OCI-LY3 (cell line): ENCODE results near the gene CCR3.
"Not testable (repeated sequence)": the region's sequence is repeated elsewhere in the genome, so short reads cannot be mapped to it uniquely, and the experiment has no call there.

ENCODE experiments used
- H2AFZ ChIP-seq: fragments of 200-600, 300-600 bp; shearing (Covaris generic); 2 replicates; pipeline ENCODE4 v1.6.0; 2014; ENCODE audit warnings: antibody characterized with exemption, low read depth, low read length
- H3K27ac ChIP-seq: fragments of 200-600, 300-600 bp; sonication (generic); 2 replicates; pipeline ENCODE4 v1.5.1; 2014; ENCODE audit warnings: mild to moderate bottlenecking, low read length, moderate library complexity, mixed read lengths
- H3K27me3 ChIP-seq: fragments of 200-600, 300-600 bp; sonication (generic); 2 replicates; pipeline ENCODE4 v1.6.1; 2014; ENCODE audit warnings: low read depth, low read length, mixed read lengths
- H3K36me3 ChIP-seq: fragments of 200-600, 300-600 bp; sonication (generic); replicated peaks from 2 replicates; pipeline ENCODE3; 2014; ENCODE audit warnings: low read depth, low read length, mixed read lengths
- H3K4me1 ChIP-seq: fragments of 300-600, 200-600 bp; sonication (generic); 2 replicates; pipeline ENCODE4 v1.6.1; 2014; ENCODE audit warnings: low read length, mixed read lengths
- H3K4me2 ChIP-seq: fragments of 200-600, 300-600 bp; sonication (generic); 2 replicates; pipeline ENCODE4 v1.6.1; 2014; ENCODE audit warnings: low read length, mixed read lengths
- H3K4me3 ChIP-seq: fragments of 300-600, 200-600 bp; sonication (generic); 2 replicates; pipeline ENCODE4 v1.5.1; 2014; ENCODE audit warnings: antibody characterized with exemption, mild to moderate bottlenecking, low read length, moderate library complexity
- H3K79me2 ChIP-seq: fragments of 300-600, 200-600 bp; shearing (Covaris generic); 2 replicates; pipeline ENCODE4 v1.6.1; 2014; ENCODE audit warnings: mild to moderate bottlenecking, low read length, mixed read lengths
- H3K9ac ChIP-seq: fragments of 300-600, 200-600 bp; shearing (Covaris generic); 2 replicates; pipeline ENCODE4 v1.6.0; 2014; ENCODE audit warnings: mild to moderate bottlenecking, low read length, moderate library complexity
- H3K9me3 ChIP-seq: fragments of 200-600, 300-600 bp; shearing (Covaris generic); 2 replicates; pipeline ENCODE4 v1.6.1; 2014; ENCODE audit warnings: low read length, mixed read lengths; ENCODE audit not compliant: insufficient read depth
- H4K20me1 ChIP-seq: fragments of 200-600, 300-600 bp; sonication (generic); 2 replicates; pipeline ENCODE4 v1.6.1; 2016; ENCODE audit warnings: low read length, mixed read lengths; ENCODE audit not compliant: insufficient read depth
- EZH2phosphoT487 ChIP-seq: fragments of 200-600 bp; shearing (Covaris generic); IDR thresholded peaks from 2 replicates; pipeline ENCODE4 v1.6.1; 2018; ENCODE audit warnings: antibody characterized with exemption, mixed run types, low read depth
- TF ChIP-seq, protein P1 (sequence below): fragments of 200-600, 300-600 bp; sonication (generic); IDR thresholded peaks from 2 replicates; pipeline ENCODE4 v1.5.1; 2014; ENCODE audit warnings: antibody characterized with exemption, low read length, low read depth

CCR3 gene

GRCh38 chr3:46203681-46204080, 38.6 kb upstream of the CCR3 start:
- no peak overlapping the region for H3K27ac ChIP-seq
- H3K9ac ChIP-seq, result no peak overlapping the region
- H2AFZ ChIP-seq, result no peak overlapping the region
- no peaks in the 10 kb centered on the region for H4K20me1 ChIP-seq
- TF ChIP-seq, protein P1, sequence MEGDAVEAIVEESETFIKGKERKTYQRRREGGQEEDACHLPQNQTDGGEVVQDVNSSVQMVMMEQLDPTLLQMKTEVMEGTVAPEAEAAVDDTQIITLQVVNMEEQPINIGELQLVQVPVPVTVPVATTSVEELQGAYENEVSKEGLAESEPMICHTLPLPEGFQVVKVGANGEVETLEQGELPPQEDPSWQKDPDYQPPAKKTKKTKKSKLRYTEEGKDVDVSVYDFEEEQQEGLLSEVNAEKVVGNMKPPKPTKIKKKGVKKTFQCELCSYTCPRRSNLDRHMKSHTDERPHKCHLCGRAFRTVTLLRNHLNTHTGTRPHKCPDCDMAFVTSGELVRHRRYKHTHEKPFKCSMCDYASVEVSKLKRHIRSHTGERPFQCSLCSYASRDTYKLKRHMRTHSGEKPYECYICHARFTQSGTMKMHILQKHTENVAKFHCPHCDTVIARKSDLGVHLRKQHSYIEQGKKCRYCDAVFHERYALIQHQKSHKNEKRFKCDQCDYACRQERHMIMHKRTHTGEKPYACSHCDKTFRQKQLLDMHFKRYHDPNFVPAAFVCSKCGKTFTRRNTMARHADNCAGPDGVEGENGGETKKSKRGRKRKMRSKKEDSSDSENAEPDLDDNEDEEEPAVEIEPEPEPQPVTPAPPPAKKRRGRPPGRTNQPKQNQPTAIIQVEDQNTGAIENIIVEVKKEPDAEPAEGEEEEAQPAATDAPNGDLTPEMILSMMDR, result no peak
- TF ChIP-seq EZH2phosphoT487, result no peak
- no peak overlapping the region for H3K4me2 ChIP-seq
- H3K36me3 ChIP-seq, result no peaks in the 10 kb centered on the region
- no peaks in the 10 kb centered on the region for H3K9me3 ChIP-seq
- peaks cover 13% of the 10 kb centered on the region for H3K4me1 ChIP-seq
- H3K27me3 ChIP-seq, result peaks cover 37% of the 10 kb centered on the region
- no peak overlapping the region for H3K4me3 ChIP-seq
- H3K79me2 ChIP-seq, result no peaks in the 10 kb centered on the region

- peaks cover 14% of the 10 kb centered on the region for H3K4me1 ChIP-seq
- H3K9ac ChIP-seq, result no peak overlapping the region
- H3K36me3 ChIP-seq, result no peaks in the 10 kb centered on the region
- H3K27me3 ChIP-seq, result peaks cover 23% of the 10 kb centered on the region
- H4K20me1 ChIP-seq, result no peaks in the 10 kb centered on the region
- TF ChIP-seq EZH2phosphoT487, result no peak
- TF ChIP-seq, protein P1, result no peak
- H2AFZ ChIP-seq, result no peak overlapping the region
- no peaks in the 10 kb centered on the region for H3K9me3 ChIP-seq
- no peak overlapping the region for H3K4me3 ChIP-seq
- H3K27ac ChIP-seq, result no peak overlapping the region
- H3K79me2 ChIP-seq, result no peaks in the 10 kb centered on the region
- H3K4me2 ChIP-seq, result no peak overlapping the region
These were observed 36.8 kb upstream of the CCR3 start for GRCh38 chr3:46205286-46205960.

DNA sequence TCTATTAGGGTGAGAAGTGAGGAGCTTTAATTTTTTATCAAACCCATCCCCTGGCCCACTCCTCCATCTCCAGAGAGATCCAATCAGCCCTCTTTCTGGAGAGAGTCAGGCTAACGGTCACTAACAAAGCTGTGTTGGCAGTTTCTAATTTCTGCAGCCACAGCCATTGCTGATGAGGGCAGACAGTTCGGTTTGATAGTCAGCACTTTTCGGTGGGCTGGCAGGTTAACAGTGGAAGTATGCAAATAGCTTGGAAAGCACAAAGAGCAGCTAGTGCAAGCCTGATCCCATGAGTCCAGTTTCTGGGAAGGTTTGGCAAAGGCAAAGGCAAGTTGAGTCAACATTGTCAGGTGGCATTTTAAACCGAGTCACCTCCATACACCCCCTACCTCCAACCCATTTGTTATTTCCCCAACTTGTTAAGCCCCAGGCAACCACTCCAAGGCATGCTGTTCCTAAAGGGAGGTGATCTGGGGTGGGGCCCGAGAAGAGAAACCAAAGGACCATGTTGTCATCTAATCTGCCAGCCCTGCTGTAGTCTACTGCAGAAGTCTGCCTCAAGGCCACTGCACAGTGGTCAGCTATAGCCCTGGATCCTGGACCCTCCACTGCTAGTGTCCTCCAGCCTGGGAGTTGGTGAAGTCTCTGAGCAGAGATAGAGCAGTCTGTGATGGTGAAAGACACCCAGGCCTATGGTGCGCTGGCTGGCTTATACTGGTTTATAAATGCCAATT, 35.8 kb upstream of the CCR3 start:
- H3K27ac ChIP-seq, result no peak overlapping the region
- H3K9me3 ChIP-seq, result no peaks in the 10 kb centered on the region
- no peaks in the 10 kb centered on the region for H3K79me2 ChIP-seq
- peaks cover 14% of the 10 kb centered on the region for H3K4me1 ChIP-seq
- no peak overlapping the region for H3K4me3 ChIP-seq
- H3K9ac ChIP-seq, result no peak overlapping the region
- no peaks in the 10 kb centered on the region for H4K20me1 ChIP-seq
- H3K4me2 ChIP-seq, result no peak overlapping the region
- H3K27me3 ChIP-seq, result peaks cover 13% of the 10 kb centered on the region
- no peaks in the 10 kb centered on the region for H3K36me3 ChIP-seq
- TF ChIP-seq, protein P1, result no peak
- no peak for TF ChIP-seq EZH2phosphoT487
- H2AFZ ChIP-seq, result no peak overlapping the region

DNA sequence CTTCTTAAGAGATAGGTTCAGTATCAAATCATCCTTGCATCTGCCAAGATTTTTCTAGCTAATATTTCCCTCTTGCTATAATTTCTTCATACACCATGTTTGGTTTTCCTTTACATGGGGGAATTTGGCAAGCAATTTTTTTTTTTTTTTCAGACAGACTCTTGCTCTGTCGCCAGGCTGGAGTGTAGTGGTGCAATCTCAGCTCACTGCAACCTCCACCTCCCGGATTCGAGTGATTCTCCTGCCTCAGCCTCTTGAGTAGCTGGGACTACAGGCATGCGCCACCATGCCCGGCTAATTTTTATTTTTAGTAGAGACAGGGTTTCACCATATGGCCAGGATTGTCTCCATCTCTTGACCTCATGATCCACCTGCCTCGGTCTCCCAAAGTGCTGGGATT, 34.7 kb upstream of the CCR3 start:
- H3K9ac ChIP-seq, H2AFZ ChIP-seq: not testable (repeated sequence)

More for the DNA sequence above, 34.7 kb upstream of the CCR3 start:
- Histone ChIP-seq H3K4me1 (peaks cover 25% of the 10 kb centered on the region), H3K4me2 (peak overlapping the region; percentile 50), H3K27me3 (peaks cover 17% of the 10 kb centered on the region)
- not testable (repeated sequence) for H3K27ac ChIP-seq, H3K36me3 ChIP-seq, H4K20me1 ChIP-seq, H3K9me3 ChIP-seq, H3K4me3 ChIP-seq, H3K79me2 ChIP-seq
